ENCODE results near the gene EYS.

DNA sequence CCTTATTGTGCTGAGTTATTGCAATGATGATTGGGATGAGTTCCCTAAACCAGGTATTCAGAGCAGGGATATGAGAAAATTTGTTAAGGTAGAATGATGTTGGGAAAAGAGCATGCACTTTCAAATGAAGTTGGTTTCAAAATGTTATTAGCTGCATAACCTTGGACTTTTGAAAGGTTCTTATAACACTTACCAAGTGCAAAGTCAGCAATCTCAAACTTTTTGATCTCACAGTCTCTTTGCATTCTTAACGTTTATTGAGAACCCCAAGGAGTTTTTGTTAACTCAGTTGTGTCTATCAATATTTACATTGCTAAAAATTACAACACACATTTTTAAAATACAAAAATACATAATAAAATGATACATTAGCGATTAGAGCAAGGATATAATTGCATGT lies 1269.0 kb downstream of the EYS start:
- TF ChIP-seq, protein P1, sequence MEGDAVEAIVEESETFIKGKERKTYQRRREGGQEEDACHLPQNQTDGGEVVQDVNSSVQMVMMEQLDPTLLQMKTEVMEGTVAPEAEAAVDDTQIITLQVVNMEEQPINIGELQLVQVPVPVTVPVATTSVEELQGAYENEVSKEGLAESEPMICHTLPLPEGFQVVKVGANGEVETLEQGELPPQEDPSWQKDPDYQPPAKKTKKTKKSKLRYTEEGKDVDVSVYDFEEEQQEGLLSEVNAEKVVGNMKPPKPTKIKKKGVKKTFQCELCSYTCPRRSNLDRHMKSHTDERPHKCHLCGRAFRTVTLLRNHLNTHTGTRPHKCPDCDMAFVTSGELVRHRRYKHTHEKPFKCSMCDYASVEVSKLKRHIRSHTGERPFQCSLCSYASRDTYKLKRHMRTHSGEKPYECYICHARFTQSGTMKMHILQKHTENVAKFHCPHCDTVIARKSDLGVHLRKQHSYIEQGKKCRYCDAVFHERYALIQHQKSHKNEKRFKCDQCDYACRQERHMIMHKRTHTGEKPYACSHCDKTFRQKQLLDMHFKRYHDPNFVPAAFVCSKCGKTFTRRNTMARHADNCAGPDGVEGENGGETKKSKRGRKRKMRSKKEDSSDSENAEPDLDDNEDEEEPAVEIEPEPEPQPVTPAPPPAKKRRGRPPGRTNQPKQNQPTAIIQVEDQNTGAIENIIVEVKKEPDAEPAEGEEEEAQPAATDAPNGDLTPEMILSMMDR (IDR thresholded peaks at IDR 0.05): no peak
- TF ChIP-seq EP300 (IDR thresholded peaks at IDR 0.05) (no peak), POLR2A (IDR thresholded peaks at IDR 0.05) (no peak), POLR2AphosphoS5 (IDR thresholded peaks at IDR 0.05) (no peak)

All from stomach (tissue), 4 donors.